Activated T-cell treated with anti-CD3 and anti-CD28 coated beads, Interleukin-2, amount 50 U/mL, for 72 hours (primary cell): ENCODE measurements around the gene RPA1. TPM values are rescaled to one million over a fixed set of nuclear protein-coding genes. Genes with fewer than 3 reads are reported as not detected.
A peak's percentile ranks its signal among the peaks of the same experiment; 100 is the strongest.
"Not testable (repeated sequence)": the region's sequence is repeated elsewhere in the genome, so short reads cannot be mapped to it uniquely, and the experiment has no call there.

Experiments
- ATAC-seq, 2 donors: fragments of 150-1000 bp; cut with Tn5 transposase; replicated peaks in 1 of 2; 2 replicates each; pipeline ENCODE4 v1.10.0; 2021; ENCODE audit warnings: moderate library complexity in 2 of 2, mild to moderate bottlenecking in 1 of 2
- DNase-seq, 2 donors: peaks; one replicate each; pipeline ENCODE4 v3.0.0; 2021 to 2022; ENCODE audit warnings: mixed read lengths in 1 of 2
- H3K27ac Mint-ChIP-seq: one replicate; pipeline ENCODE4 v1.8.0; 2022; ENCODE audit warnings: mild to moderate bottlenecking, moderate library complexity, mixed read lengths
- H3K27me3 Mint-ChIP-seq: one replicate; pipeline ENCODE4 v1.8.0; 2022; ENCODE audit warnings: low read depth, mixed read lengths
- H3K36me3 Mint-ChIP-seq, 2 donors: one replicate each; pipeline ENCODE4 v1.8.0; 2022; ENCODE audit warnings: mixed read lengths in 2 of 2, mild to moderate bottlenecking in 1 of 2; ENCODE audit not compliant: insufficient read depth in 2 of 2
- H3K4me1 Mint-ChIP-seq: one replicate; pipeline ENCODE4 v1.8.0; 2022; ENCODE audit warnings: low read depth, mixed read lengths
- H3K4me3 Mint-ChIP-seq, 2 donors: one replicate each; pipeline ENCODE4 v1.8.0; 2022; ENCODE audit warnings: mild to moderate bottlenecking in 2 of 2, mixed read lengths in 2 of 2, moderate library complexity in 2 of 2
- H3K9me3 Mint-ChIP-seq, 2 donors: one replicate each; pipeline ENCODE4 v1.8.0; 2022; ENCODE audit warnings: mixed read lengths in 2 of 2
- total RNA-seq, 2 donors: library from RNA; stranded (reverse); gene quantifications; one replicate each; pipeline ENCODE4 v1.2.3, GENCODE V29; 2022

RPA1 gene
- total RNA-seq, 2 donors from 2014 or later: 178 to 211 TPM

DNA sequence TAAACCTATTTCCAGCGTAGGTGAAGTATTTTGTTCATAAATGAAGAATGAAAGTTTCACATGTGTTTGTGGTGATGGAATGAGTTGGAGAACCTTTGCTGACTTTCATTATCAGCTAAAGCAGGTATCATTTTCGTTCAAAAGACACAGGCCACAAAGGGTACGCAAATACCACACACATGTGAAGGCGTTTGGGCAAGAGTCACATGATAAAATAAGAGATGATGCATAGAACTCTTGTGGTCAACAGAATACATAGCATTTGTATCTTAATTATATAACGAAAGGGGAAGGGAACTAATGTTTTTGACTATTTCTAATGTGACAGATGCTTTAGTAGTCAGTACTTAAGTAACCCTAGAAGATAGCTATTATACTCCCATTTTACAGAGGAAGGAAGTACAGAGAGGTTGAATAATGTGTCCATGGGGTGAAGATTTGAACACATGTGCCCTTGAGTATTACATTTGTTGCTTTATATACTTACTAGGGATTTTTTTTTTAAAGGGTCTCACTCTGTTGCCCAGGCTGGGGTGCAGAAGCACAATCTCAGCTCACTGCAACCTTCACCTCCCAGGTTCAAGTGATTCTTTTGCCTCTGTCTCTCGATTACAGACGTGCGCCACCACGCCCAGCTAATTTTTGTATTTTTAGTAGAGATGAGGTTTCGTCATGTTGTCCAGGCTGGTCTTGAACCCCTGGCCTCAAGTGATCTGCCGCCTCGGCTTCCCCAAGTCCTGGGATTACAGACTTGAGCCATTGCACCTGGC, 4.8 kb downstream of the RPA1 start:
- Mint-ChIP-seq H3K27me3 (no peaks in the 10 kb centered on the region), H3K36me3 (peaks cover 7 to 30% of the 10 kb centered on the region in 2 donors), H3K9me3 (no peaks in the 10 kb centered on the region), H3K27ac (peak overlapping the region; percentile 44), H3K4me3 (peak overlapping the region; percentile 62 to 78), H3K4me1 (peaks cover 61% of the 10 kb centered on the region)
- DNase-seq: peak; percentile 39 to 59
- peak; percentile 17 to 50 for ATAC-seq

DNA sequence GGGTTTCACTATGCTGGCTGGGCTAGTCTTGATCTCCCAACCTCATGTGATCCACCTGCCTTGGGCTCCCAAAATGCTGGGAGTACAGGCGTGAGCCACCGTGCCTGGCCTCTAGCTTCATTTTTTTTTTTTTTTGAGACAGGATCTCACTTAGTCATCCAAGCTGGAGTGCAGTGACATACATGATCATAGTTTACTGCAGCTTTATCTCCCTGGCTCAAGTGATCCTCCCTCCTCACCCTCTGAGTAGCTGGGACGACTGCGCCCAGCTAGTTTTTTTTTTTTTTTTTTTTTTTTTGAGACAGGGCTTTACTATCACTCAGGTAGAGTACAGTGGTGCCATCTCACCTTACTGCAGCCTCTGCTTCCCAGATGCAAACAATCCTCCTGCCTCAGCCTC, 9.7 kb downstream of the RPA1 start:
- peaks cover 19% of the 10 kb centered on the region for H3K4me1 Mint-ChIP-seq
- no peak for ATAC-seq

DNA sequence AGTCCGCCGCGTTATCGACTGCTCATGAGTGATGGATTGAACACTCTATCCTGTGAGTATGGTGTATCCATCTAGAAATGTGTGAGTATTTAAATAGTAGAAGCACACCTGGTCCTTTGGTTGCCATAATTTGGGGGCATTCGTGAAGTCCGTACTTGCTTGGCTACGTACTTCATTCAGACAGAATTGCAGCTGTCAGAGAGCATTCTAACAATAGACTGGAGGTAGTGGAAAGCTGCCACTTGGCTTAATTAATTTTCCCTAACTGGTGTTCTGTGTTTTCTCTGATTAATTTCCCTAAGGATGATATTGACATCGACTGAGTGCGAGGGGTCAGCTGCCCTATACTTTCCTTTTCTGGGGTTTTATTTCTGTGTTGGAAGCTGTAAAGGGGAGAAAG, 14.1 kb downstream of the RPA1 start:
- H3K27me3 Mint-ChIP-seq: no peaks in the 10 kb centered on the region
- H3K36me3 Mint-ChIP-seq: peaks cover 9 to 27% of the 10 kb centered on the region in 2 donors
- ATAC-seq (no peak), DNase-seq (no peak)
- no peak overlapping the region for H3K27ac Mint-ChIP-seq
- H3K9me3 Mint-ChIP-seq: no peaks in the 10 kb centered on the region
- H3K4me3 Mint-ChIP-seq: no peak overlapping the region
- no peaks in the 10 kb centered on the region for H3K4me1 Mint-ChIP-seq

More for the DNA sequence above, 9.7 kb downstream of the RPA1 start:
- no peak for DNase-seq
- no peak overlapping the region for H3K4me3 Mint-ChIP-seq
- no peak overlapping the region for H3K27ac Mint-ChIP-seq
- H3K9me3 Mint-ChIP-seq: no peaks in the 10 kb centered on the region
- H3K27me3 Mint-ChIP-seq: no peaks in the 10 kb centered on the region
- peaks cover 7 to 30% of the 10 kb centered on the region in 2 donors for H3K36me3 Mint-ChIP-seq

DNA sequence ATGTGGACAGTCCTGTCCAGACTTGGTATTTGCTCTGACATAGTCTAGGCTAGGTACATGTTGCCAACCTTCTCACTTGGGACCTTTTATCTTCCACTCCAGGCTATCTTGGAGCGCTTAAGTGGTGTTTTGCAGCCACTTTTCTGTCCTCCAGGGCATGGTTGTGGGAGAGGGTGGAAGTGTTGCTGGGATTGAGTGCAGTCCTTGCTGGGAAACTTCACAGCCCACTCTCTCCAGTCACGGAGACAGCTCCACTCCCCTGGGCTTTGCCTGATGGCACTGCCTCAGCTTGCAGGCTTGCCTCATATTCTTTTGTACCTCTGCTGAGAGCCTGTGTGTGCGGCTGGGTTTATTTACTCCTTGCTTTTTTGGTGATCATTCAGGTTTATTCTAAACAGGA, 17.4 kb downstream of the RPA1 start:
- no peak for DNase-seq

DNA sequence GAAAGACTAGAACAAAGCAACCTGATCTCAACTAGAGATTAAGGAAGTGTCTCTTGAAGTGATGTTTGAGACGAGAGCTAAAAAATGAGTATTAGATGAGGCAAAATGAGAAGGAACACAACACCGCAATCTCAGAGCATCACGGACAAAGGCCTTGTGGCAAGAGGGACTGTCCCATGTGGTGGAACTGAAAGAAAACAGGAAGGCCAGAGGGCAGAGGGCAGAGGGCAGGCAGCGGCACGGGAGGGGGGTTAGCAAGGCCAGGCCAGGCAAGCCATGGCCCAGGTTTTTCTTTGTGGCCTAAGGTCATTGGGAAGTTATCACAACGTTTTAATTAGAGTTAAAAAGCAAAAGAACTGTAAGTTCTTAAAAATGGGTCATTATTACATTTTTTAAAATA, 22.5 kb downstream of the RPA1 start:
- ATAC-seq: peak in 1 of 2 donors; percentile 38
- H3K36me3 Mint-ChIP-seq: peaks cover 7 to 27% of the 10 kb centered on the region in 2 donors
- no peaks in the 10 kb centered on the region for H3K4me1 Mint-ChIP-seq
- no peak for DNase-seq
- no peaks in the 10 kb centered on the region for H3K27me3 Mint-ChIP-seq
- no peaks in the 10 kb centered on the region for H3K9me3 Mint-ChIP-seq
- H3K27ac Mint-ChIP-seq: no peak overlapping the region
- H3K4me3 Mint-ChIP-seq: no peak overlapping the region

More for the DNA sequence above, 17.4 kb downstream of the RPA1 start:
- Mint-ChIP-seq H3K27me3 (no peaks in the 10 kb centered on the region), H3K27ac (no peak overlapping the region), H3K36me3 (peaks cover 13 to 38% of the 10 kb centered on the region in 2 donors), H3K4me1 (no peaks in the 10 kb centered on the region), H3K4me3 (no peak overlapping the region), H3K9me3 (no peaks in the 10 kb centered on the region)
- ATAC-seq: no peak

DNA sequence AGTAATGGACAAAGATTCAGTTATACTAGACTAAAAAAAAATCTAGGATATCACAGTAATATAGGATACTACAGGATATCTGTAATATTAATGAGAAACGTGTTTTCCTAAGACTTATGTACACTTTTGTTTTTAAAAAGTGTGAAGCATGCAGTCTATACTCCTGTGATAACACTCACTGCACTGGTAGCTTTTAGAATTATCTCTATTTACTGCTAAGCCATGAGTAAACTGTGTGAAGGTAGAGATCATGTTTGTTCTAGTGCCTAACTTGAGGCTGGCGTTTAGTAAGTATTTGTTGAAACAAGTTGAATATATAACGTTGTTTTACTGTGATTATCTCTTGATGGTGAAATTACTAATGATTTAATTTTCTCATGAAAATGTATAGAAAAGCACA, 23.9 kb downstream of the RPA1 start:
- no peaks in the 10 kb centered on the region for H3K27me3 Mint-ChIP-seq
- H3K9me3 Mint-ChIP-seq: no peaks in the 10 kb centered on the region
- DNase-seq: no peak
- H3K4me3 Mint-ChIP-seq: no peak overlapping the region
- H3K4me1 Mint-ChIP-seq: no peaks in the 10 kb centered on the region
- H3K36me3 Mint-ChIP-seq: peaks cover 7 to 23% of the 10 kb centered on the region in 2 donors
- no peak for ATAC-seq
- no peak overlapping the region for H3K27ac Mint-ChIP-seq

DNA sequence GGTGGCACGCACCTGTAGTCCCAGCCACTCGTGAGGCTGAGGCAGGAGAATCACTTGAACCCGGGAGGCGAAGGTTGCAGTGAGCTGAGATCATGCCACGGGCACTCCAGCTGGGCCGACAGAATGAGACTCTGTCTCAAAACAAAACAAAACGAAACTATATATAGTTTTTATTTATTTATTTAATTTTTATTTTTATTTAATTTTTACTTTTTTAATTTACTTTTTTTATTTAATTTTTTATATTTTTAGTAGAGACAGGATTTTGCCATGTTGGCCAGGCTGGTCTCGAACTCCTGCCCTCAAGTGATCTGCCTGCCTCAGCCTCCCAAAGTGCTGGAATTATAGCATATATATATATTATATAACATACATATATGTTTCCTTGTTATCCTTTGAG, 26.7 kb downstream of the RPA1 start:
- H3K4me3 Mint-ChIP-seq, H3K9me3 Mint-ChIP-seq, DNase-seq, ATAC-seq, H3K27me3 Mint-ChIP-seq, H3K27ac Mint-ChIP-seq, H3K4me1 Mint-ChIP-seq: not testable (repeated sequence)
- H3K36me3 Mint-ChIP-seq: peaks cover 4 to 18% of the 10 kb centered on the region in 2 donors

DNA sequence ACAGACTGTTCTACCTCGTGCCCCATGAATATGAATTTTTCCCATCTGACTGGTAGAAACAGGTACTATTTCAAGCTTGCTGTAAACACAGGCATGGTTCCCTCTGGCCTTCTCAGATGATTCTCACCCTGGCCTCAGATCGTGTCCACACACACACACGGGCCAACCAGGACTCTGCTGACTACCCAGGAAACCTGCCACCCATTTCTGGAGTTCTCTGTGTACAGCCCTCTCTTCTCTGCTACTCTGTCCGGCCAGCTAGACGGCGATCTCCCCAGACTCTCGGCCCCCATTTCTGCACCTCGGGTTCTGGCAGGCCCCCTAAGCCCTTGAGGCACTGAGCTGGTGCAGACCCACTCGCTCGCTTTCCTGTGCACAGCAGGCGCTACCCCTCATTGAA, 31.2 kb downstream of the RPA1 start:
- H3K9me3 Mint-ChIP-seq: no peaks in the 10 kb centered on the region
- H3K4me1 Mint-ChIP-seq: no peaks in the 10 kb centered on the region
- H3K27ac Mint-ChIP-seq: peak overlapping the region; percentile 39
- no peaks in the 10 kb centered on the region for H3K27me3 Mint-ChIP-seq
- DNase-seq (no peak), ATAC-seq (no peak)
- no peak overlapping the region for H3K4me3 Mint-ChIP-seq
- peaks cover 0 to 8% of the 10 kb centered on the region in 2 donors for H3K36me3 Mint-ChIP-seq

DNA sequence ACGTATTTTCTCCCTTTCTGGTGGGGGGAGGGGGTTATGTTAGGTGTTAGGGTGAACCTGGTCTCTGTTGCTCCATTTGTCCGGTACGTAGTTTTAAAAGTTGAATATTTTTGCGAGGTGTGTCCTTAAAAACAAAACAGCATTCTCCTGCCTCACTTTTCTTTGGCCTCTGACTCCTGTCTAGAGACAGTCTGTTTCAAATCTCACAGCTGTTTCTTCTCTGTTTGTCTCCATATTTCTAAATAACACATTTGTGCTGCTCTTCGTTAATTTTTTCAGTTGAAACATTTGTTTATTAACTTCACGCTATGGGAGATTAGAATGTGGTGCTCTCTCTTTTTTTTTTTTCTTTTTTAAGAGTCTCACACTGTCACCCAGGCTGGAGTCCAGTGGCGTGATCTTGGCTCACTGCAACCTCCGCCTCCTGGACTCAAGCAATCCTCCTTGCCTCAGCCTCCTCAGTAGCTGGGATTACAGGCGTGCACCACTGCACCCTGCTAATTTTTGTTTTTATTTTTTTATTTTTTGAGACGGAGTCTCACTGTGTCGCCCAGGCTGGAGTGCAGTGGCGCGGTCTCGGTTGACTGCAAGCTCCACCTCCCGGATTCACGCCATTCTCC, 31.7 kb downstream of the RPA1 start:
- no peak for ATAC-seq
- no peaks in the 10 kb centered on the region for H3K4me1 Mint-ChIP-seq
- no peaks in the 10 kb centered on the region for H3K9me3 Mint-ChIP-seq
- H3K27ac Mint-ChIP-seq: peak overlapping the region; percentile 31
- peaks cover 0 to 8% of the 10 kb centered on the region in 2 donors for H3K36me3 Mint-ChIP-seq
- no peak for DNase-seq
- no peaks in the 10 kb centered on the region for H3K27me3 Mint-ChIP-seq
- no peak overlapping the region for H3K4me3 Mint-ChIP-seq

DNA sequence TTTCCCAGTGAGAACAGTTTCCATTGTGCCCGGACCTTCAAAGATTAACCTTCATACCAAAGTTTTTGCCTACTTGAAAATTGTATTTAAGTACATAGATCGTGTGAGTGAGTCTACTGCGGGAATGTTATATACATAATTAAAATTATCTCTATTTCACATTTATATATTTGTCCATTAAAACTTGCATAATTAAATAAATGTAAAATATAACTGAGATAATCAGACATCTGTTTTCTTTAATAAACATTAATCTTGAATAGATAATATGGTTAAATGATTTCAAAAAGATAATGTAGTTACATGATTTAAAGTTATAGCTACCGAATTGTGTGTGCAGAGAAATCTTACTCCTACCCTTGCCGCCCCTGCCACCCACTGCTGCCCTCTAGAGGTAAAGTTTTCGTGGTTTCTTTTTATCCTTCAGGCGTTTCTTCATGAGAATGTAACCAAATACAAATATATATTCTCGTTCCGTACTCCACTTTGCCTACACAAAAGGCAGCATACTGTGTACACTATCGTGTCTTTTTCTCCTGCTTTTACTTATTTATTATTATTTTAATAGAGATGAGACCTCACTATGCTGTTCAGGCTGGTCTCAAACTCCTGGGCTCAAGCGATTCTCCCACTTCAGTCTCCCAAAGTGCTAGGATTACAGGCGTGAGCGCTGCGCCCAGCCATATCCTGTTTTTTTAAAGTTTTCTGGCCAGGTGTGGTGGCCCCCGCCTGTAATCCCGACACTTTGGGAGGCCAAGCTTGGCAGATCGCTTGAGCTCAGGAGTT, 35.6 kb downstream of the RPA1 start:
- DNase-seq: peak; percentile 44 to 66
- no peak overlapping the region for H3K27ac Mint-ChIP-seq
- ATAC-seq: peak; percentile 37 to 45
- peaks cover 2 to 6% of the 10 kb centered on the region in 2 donors for H3K36me3 Mint-ChIP-seq
- peaks cover 9% of the 10 kb centered on the region for H3K4me1 Mint-ChIP-seq
- H3K9me3 Mint-ChIP-seq: no peaks in the 10 kb centered on the region
- no peaks in the 10 kb centered on the region for H3K27me3 Mint-ChIP-seq
- H3K4me3 Mint-ChIP-seq: no peak overlapping the region

DNA sequence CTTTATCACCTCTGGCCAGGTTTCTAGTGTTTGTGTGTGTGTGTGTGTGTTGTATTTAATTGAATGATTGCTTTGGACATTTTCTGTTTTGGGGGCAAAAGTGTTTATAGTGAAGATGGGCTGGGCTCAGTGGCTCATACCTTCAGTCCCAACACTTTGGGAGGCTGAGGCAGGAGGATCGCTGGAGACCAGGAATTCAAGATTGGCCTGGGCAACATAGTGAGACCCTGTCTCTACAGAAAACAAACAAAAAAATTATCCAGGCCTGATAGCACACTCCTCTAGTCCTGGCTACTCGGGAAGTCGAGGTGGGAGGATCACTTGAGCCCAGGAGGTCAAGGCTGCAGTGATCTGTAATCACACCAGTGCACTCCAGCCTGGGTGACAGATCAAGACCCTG, 37.5 kb downstream of the RPA1 start:
- no peaks in the 10 kb centered on the region for H3K9me3 Mint-ChIP-seq
- peak overlapping the region; percentile 63 for H3K27ac Mint-ChIP-seq
- ATAC-seq (no peak), DNase-seq (no peak)
- peaks cover 28% of the 10 kb centered on the region for H3K4me1 Mint-ChIP-seq
- H3K36me3 Mint-ChIP-seq: peaks cover 8 to 12% of the 10 kb centered on the region in 2 donors
- H3K4me3 Mint-ChIP-seq: no peak overlapping the region
- H3K27me3 Mint-ChIP-seq: no peaks in the 10 kb centered on the region

DNA sequence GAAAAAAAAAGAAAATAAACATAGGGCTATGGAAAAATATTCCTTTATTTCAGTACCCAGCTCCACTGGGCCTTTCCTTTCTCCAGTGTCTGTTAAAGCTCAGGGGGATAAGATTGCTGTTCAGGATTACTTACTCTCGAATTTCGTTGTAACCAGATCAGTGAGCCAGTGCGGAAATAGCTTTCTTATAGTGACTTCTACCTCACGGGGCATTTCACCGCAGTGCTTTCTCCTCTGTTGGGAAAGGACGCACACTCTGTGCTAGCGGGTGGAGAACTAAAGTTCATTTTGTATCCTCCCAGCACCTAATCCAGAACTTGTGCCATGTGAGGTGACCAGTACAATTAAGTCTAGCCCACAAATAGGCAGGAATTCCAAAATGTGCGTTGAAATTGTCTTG, 38.3 kb downstream of the RPA1 start:
- H3K4me1 Mint-ChIP-seq: peaks cover 36% of the 10 kb centered on the region
- H3K4me3 Mint-ChIP-seq: no peak overlapping the region
- no peaks in the 10 kb centered on the region for H3K27me3 Mint-ChIP-seq
- H3K27ac Mint-ChIP-seq: no peak overlapping the region
- no peak for DNase-seq
- peaks cover 12 to 18% of the 10 kb centered on the region in 2 donors for H3K36me3 Mint-ChIP-seq
- no peak for ATAC-seq
- H3K9me3 Mint-ChIP-seq: no peaks in the 10 kb centered on the region

DNA sequence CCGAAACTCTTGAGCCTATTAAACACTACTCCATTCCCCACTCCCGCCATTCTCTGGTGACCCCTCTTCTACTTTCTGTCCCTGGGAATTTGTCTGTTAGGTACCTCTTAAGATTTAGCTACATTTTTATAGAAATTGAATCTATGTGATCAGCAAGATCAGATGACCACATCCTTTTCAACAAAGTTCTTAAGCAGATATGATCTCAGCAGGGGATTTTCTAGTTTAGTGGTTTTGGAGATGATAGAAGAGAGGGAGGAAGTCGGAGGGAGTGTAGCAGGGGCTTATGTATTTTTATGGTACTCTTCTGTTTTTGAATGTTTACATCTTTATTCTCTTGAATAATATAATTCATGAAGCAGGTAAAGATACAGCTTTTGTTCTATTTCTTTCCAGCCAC, 40.8 kb downstream of the RPA1 start:
- DNase-seq (peak in 1 of 2 donors; percentile 15), ATAC-seq (peak; percentile 76 to 81)
- H3K36me3 Mint-ChIP-seq: peaks cover 16 to 33% of the 10 kb centered on the region in 2 donors

More for the DNA sequence above, 40.8 kb downstream of the RPA1 start:
- H3K27ac Mint-ChIP-seq: peak overlapping the region; percentile 98
- H3K9me3 Mint-ChIP-seq: no peaks in the 10 kb centered on the region
- peak overlapping the region; percentile 78 to 98 for H3K4me3 Mint-ChIP-seq
- H3K27me3 Mint-ChIP-seq: no peaks in the 10 kb centered on the region
- peaks cover 49% of the 10 kb centered on the region for H3K4me1 Mint-ChIP-seq
